Uterus (tissue), 4 donors: ENCODE results near the gene MOSPD2. TPM values are rescaled to one million over a fixed set of nuclear protein-coding genes. Genes with fewer than 3 reads are reported as not detected.

Experiments used
- DNase-seq, 2 donors: peaks; one replicate each; pipeline ENCODE4 v3.0.0-alpha.2; 2019 to 2020
- H3K27ac ChIP-seq, 2 donors: fragments of 200-600 bp; sonication (generic); 1 replicate in 1 of 2; 2 replicates in 1 of 2; pipeline ENCODE4 v1.5.1; 2016 to 2018
- H3K27me3 ChIP-seq, 2 donors: fragments of 200-600 bp; sonication (generic); one replicate each; pipeline ENCODE4 v1.5.1; 2018 to 2019; ENCODE audit warnings: control low read depth in 1 of 2
- H3K36me3 ChIP-seq, 2 donors: fragments of 200-600 bp; sonication (generic); one replicate each; pipeline ENCODE4 v1.5.1; 2019; ENCODE audit warnings: control low read depth in 1 of 2
- H3K4me1 ChIP-seq, 2 donors: fragments of 200-600 bp; sonication (generic); one replicate each; pipeline ENCODE4 v1.5.1; 2018 to 2019; ENCODE audit warnings: control low read depth in 1 of 2
- H3K4me3 ChIP-seq, 2 donors: fragments of 200-600 bp; sonication (generic); 1 replicate in 1 of 2; 2 replicates in 1 of 2; pipeline ENCODE4 v1.5.1; 2018 to 2019; ENCODE audit warnings: mild to moderate bottlenecking in 1 of 2
- H3K9me3 ChIP-seq, 2 donors: fragments of 200-600 bp; sonication (generic); one replicate each; pipeline ENCODE4 v1.5.1; 2019; ENCODE audit warnings: control low read depth in 1 of 2
- CTCF ChIP-seq, 4 experiments: fragments of 200-600 bp in 2 of 4; fragments of 450-650 bp in 2 of 4; sonication (generic) in 2 of 4; IDR thresholded peaks; one replicate each; pipeline ENCODE4 v1.5.1; 2016 to 2019; ENCODE audit warnings: antibody characterized with exemption in 4 of 4, mild to moderate bottlenecking in 2 of 4, moderate library complexity in 1 of 4
- POLR2A ChIP-seq, 2 donors: fragments of 450-650 bp; IDR thresholded peaks; one replicate each; pipeline ENCODE4 v1.6.1; 2016; ENCODE audit warnings: antibody characterized with exemption in 2 of 2, mild to moderate bottlenecking in 1 of 2, moderate library complexity in 1 of 2
- intact Hi-C: fragments of 100-400 bp; cut with DNase I; formaldehyde crosslinking; loops from one replicate; pipeline ENCODE4 v1.15.1; 2023; ENCODE audit warnings: low total_unique reads
- total RNA-seq, 4 donors: library from RNA; depleted of rRNA in 3 of 4; stranded (reverse); fragments of >200 nt in 3 of 4; gene quantifications; one replicate each; pipeline versions ENCODE4 v1.1.0 to v1.2.4, GENCODE V29; 2014 to 2023
- donor health status: DM: yes; HTN: yes; CAD: no.

Gene MOSPD2
- total RNA-seq, 4 donors from 2014 or later = 4.7 to 38.2 (median 23.4) TPM

- no peak overlapping the region for H3K4me3 ChIP-seq
- TF ChIP-seq CTCF (IDR thresholded peaks at IDR 0.05) = no peak
- TF ChIP-seq POLR2A (IDR thresholded peaks at IDR 0.05) = no peak
- intact Hi-C loops = no loop called here
- no peaks in the 10 kb centered on the region for H3K9me3 ChIP-seq
- DNase-seq = no peak
- H3K4me1 ChIP-seq = no peaks in the 10 kb centered on the region
- H3K27ac ChIP-seq = no peak overlapping the region
- H3K27me3 ChIP-seq = no peaks in the 10 kb centered on the region
- H3K36me3 ChIP-seq = no peaks in the 10 kb centered on the region
Observed at GRCh38 chrX:14832586-14832985, 40.6 kb upstream of the MOSPD2 start.

- H3K36me3 ChIP-seq = no peaks in the 10 kb centered on the region
- intact Hi-C loops = no loop called here
- no peak overlapping the region for H3K27ac ChIP-seq
- H3K4me3 ChIP-seq = no peak overlapping the region
- no peak for DNase-seq
- no peaks in the 10 kb centered on the region for H3K4me1 ChIP-seq
- no peaks in the 10 kb centered on the region for H3K9me3 ChIP-seq
- no peaks in the 10 kb centered on the region for H3K27me3 ChIP-seq
- TF ChIP-seq CTCF (IDR thresholded peaks at IDR 0.05) = no peak
- TF ChIP-seq POLR2A (IDR thresholded peaks at IDR 0.05) = no peak
Observed at GRCh38 chrX:14837155-14837554, 36.1 kb upstream of the MOSPD2 start.

- H3K4me1 ChIP-seq = no peaks in the 10 kb centered on the region
- H3K27me3 ChIP-seq = no peaks in the 10 kb centered on the region
- no peaks in the 10 kb centered on the region for H3K9me3 ChIP-seq
- no peak for TF ChIP-seq CTCF (IDR thresholded peaks at IDR 0.05)
- TF ChIP-seq POLR2A (IDR thresholded peaks at IDR 0.05) = no peak
- H3K4me3 ChIP-seq = no peak overlapping the region
- no peaks in the 10 kb centered on the region for H3K36me3 ChIP-seq
- no peak for DNase-seq
- intact Hi-C loops = no loop called here
- H3K27ac ChIP-seq = no peak overlapping the region
Observed at GRCh38 chrX:14843666-14844065, 29.6 kb upstream of the MOSPD2 start.

- Histone ChIP-seq H3K4me3 (no peak overlapping the region), H3K36me3 (no peaks in the 10 kb centered on the region), H3K9me3 (no peaks in the 10 kb centered on the region), H3K4me1 (no peaks in the 10 kb centered on the region), H3K27me3 (no peaks in the 10 kb centered on the region), H3K27ac (no peak overlapping the region)
- intact Hi-C loops = no loop called here
- TF ChIP-seq POLR2A (IDR thresholded peaks at IDR 0.05) = no peak
- TF ChIP-seq CTCF (IDR thresholded peaks at IDR 0.05) = no peak
- DNase-seq = no peak
Observed at GRCh38 chrX:14851526-14851925, 21.7 kb upstream of the MOSPD2 start.

- intact Hi-C loops = no loop called here
- TF ChIP-seq POLR2A (IDR thresholded peaks at IDR 0.05) (no peak), CTCF (IDR thresholded peaks at IDR 0.05) (no peak)
- Histone ChIP-seq H3K4me1 (no peaks in the 10 kb centered on the region), H3K36me3 (no peaks in the 10 kb centered on the region), H3K27me3 (no peaks in the 10 kb centered on the region), H3K27ac (no peak overlapping the region), H3K9me3 (peaks cover 0 to 3% of the 10 kb centered on the region in 2 donors), H3K4me3 (no peak overlapping the region)
- no peak for DNase-seq
Observed at GRCh38 chrX:14864631-14865030, 8.6 kb upstream of the MOSPD2 start.
